ENCODE results near the gene TSPOAP1.

DNA sequence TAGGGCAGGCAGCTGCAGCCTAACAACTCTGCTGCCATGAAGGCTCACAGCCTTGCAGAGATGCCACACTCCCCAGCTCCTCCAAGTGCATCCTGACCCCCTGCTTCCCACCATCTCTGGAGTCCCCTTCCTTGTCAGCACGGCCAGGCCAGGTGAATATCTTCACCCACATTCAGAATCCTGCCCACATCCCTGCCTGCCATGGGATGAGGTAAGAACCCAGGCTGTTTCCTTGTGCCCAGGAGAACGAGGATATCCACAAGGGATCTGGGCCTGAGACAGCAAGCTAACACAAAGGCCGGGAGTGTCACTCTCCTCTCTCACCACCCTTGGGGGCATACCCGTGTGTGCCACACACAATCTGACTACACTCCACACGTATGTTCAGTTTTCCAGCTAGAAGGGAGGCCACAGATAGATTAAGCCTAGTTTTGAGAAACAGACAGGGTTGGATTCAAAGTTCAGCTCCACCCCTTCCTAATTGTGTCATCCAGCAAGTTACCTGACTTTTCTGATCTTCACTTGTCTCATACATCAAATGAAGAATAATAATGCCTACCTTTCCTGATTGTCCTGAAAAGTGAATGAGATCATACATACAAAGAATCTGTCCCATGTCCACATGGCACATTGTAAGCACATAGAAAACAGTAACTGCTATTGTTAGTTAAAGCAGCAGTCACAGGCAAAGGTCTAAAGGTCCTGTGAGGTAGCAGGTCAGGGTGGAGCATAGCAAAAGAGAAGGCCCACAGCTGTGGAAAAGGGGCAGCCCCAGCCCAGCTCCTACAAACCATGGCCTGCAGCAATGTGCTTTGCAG lies 40.8 kb upstream of the TSPOAP1 start:
- TF ChIP-seq CTCF (IDR thresholded peaks at IDR 0.05) = no peak
- no peak for TF ChIP-seq POLR2A (IDR thresholded peaks at IDR 0.05)

Data from testis (tissue), 2 donors.